Immature natural killer cell (primary cell): ENCODE results near the gene S100G. TPM values are rescaled to one million over a fixed set of nuclear protein-coding genes. Genes with fewer than 3 reads are reported as not detected.

Source experiments
- DNase-seq, 3 donors: peaks; one replicate each; pipeline ENCODE4 v3.0.0; 2022; ENCODE audit warnings: mixed read lengths in 1 of 3
- H3K27ac Mint-ChIP-seq, 6 donors: one replicate each; pipeline ENCODE4 v1.8.0; 2020; ENCODE audit warnings: mixed read lengths in 6 of 6, mild to moderate bottlenecking in 5 of 6, inconsistent platforms in 4 of 6, moderate library complexity in 3 of 6
- H3K27me3 Mint-ChIP-seq, 3 donors: one replicate each; pipeline ENCODE4 v1.8.0; 2020 to 2021; ENCODE audit warnings: low read depth in 3 of 3, mild to moderate bottlenecking in 3 of 3, mixed read lengths in 3 of 3, moderate library complexity in 3 of 3, inconsistent platforms in 1 of 3
- H3K36me3 Mint-ChIP-seq, 3 donors: one replicate each; pipeline ENCODE4 v1.8.0; 2020; ENCODE audit warnings: mixed read lengths in 3 of 3, inconsistent platforms in 2 of 3, mild to moderate bottlenecking in 2 of 3
- H3K4me1 Mint-ChIP-seq, 2 donors: one replicate each; pipeline ENCODE4 v1.8.0; 2020; ENCODE audit warnings: inconsistent platforms in 2 of 2, mild to moderate bottlenecking in 2 of 2, mixed read lengths in 2 of 2, moderate library complexity in 1 of 2
- H3K4me3 Mint-ChIP-seq, 5 donors: one replicate each; pipeline ENCODE4 v1.8.0; 2020; ENCODE audit warnings: mild to moderate bottlenecking in 5 of 5, mixed read lengths in 5 of 5, inconsistent platforms in 3 of 5, moderate library complexity in 3 of 5
- H3K9me3 Mint-ChIP-seq, 6 donors: one replicate each; pipeline ENCODE4 v1.8.0; 2020; ENCODE audit warnings: mild to moderate bottlenecking in 6 of 6, mixed read lengths in 6 of 6, inconsistent platforms in 4 of 6, moderate library complexity in 3 of 6
- polyA plus RNA-seq, 3 donors: library from polyadenylated mRNA; unstranded; fragments of 300-500 nt; fragmentation: Illumina TruSeq; gene quantifications; one replicate each; pipeline ENCODE4 v1.2.3, GENCODE V29; 2021

The S100G gene
- polyA plus RNA-seq, 3 donors from 2014 or later, result not detected

GRCh38 chrX:16702700-16703599, 53.0 kb downstream of the S100G start:
- H3K4me1 Mint-ChIP-seq, result no peaks in the 10 kb centered on the region
- H3K27ac Mint-ChIP-seq, result no peak overlapping the region
- peaks cover 0 to 3% (median 0%) of the 10 kb centered on the region in 3 donors for H3K36me3 Mint-ChIP-seq
- no peaks in the 10 kb centered on the region for H3K27me3 Mint-ChIP-seq
- no peak overlapping the region for H3K4me3 Mint-ChIP-seq
- no peak for DNase-seq
- no peaks in the 10 kb centered on the region for H3K9me3 Mint-ChIP-seq

Other genes starting within 250 kb of the S100G start
- 1 to 10 TPM; 1.1 to 5.7 (median 4.5) TPM for gene CTPS2, start 62.5 kb downstream of the S100G start, polyA plus RNA-seq
- 10 to 100 TPM; 18.7 to 33.4 (median 28.8) TPM for gene SYAP1, start 69.5 kb downstream of the S100G start, polyA plus RNA-seq
- gene TXLNG, start 136.3 kb downstream of the S100G start, polyA plus RNA-seq, result 1 to 10 TPM; 5.2 to 9.8 (median 5.4) TPM
- gene RBBP7, start 220.2 kb downstream of the S100G start, polyA plus RNA-seq, result 100 to 1,000 TPM; 166 to 243 (median 199) TPM